Stimulated activated CD8-positive, alpha-beta memory T cell treated with anti-CD3 and anti-CD28 coated beads, Interleukin-15, amount 100 ng/mL, for 48 hours (primary cell): ENCODE data around the gene STK24.
A peak's percentile ranks its signal among the peaks of the same experiment; 100 is the strongest.

ENCODE experiments used
- DNase-seq, 2 donors: peaks; one replicate each; pipeline ENCODE4 v3.0.0-alpha.2; 2020; ENCODE audit warnings: low read depth in 2 of 2

The STK24 gene

DNA sequence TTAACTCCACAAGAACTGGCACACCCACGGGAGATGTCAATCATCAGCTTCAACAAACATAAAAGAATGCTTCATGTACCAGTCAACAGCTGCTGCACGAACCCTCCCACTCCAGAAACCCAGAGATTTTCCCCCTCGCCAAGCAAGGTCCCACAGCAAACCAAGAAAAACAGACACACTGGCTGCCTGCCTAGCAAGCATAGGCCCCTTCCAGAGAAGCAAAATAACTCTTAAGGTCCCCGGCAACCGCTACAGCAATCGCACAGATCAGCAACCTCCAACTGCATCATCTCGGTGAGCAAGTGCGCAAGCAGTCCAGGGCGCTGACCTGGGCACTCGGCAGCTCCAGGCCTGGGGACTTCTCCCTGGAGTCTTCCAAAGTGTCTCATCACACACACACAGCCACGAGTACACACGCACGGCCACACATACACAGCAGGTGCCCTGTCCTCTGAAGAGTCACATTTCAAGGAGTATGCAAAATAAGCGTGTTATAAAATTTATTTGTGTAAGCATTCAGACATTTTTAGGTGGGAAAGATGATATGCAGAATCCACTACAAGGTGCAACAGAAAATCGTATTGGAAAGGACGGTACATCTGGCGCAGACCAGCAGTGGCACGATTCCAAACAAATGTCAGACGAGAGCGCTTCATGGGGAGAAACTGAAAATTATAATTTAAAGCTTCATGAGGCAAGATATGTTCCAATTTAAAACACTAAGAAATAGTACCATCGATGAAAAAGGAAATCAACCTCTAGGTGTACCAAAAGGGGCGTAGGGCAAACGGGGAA, 125.0 kb downstream of the STK24 start:
- DNase-seq: no peak

GRCh38 chr13:98450539-98451111, 126.3 kb downstream of the STK24 start:
- no peak for DNase-seq

GRCh38 chr13:98450026-98450425, 126.9 kb downstream of the STK24 start:
- DNase-seq: no peak

- no peak for DNase-seq
These were observed 127.6 kb downstream of the STK24 start for GRCh38 chr13:98449273-98449672.

GRCh38 chr13:98448642-98448928, 128.3 kb downstream of the STK24 start:
- DNase-seq: no peak

DNA sequence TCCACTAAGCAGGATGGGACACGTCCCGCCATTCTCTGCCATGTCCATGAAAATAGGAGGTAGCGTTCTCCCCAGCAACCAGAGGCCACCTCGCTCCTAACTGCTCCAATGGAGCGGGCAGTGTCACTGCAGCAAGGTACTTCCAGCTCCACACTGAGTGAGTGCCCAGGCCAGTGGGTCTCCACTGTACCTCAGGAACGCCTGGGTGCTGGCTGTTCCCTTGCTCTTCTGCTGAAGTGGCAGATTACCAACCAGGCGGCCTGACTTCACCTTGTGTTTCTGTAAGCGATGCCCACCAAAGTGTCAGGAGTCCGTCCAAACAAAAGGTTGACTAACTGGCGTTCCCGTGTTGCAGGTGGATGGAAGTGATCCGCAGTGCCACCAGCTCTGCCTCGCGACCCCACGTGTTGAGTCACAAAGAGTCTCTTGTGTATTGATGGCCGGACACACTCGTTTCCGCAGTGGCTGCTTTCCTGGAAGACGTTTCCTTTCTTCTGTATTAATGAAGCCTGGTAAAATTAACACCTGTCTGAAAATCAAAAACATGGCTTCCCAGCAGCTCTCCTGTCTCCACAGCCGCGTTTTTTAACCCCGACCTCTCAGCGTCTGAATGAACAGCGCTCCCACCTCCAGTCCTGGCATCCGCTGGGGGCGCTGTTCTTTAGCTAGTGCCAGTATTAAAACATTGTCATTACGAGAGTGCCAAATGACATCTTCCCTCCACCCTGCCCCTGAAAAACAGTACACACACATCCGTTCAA, 128.8 kb downstream of the STK24 start:
- no peak for DNase-seq

DNA sequence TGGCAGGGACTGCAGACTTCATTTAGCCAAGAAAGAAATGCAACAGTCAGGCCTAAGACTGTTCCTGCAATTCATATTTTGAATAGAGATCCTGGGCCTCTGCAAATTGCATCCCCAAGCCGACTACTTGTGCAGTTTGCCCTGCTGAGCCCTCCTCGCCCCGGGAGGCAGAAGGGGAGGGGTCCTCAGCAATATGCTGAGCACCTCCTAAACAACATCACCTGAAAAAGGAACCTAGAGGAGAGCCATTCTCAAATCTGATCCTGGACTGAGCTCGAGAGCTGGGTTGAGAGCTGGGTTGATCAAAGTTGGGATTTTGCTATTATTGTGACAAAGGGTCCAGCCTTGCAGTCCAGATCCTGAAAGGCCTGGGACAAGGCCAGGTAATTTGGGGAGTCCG, 129.8 kb downstream of the STK24 start:
- no peak for DNase-seq

GRCh38 chr13:98446234-98446621, 130.7 kb downstream of the STK24 start:
- DNase-seq: no peak

- DNase-seq: peak; percentile 50 to 66
These were observed 131.3 kb downstream of the STK24 start for GRCh38 chr13:98445340-98446233.

- no peak for DNase-seq
These were observed 132.5 kb downstream of the STK24 start for GRCh38 chr13:98444381-98444780.

DNA sequence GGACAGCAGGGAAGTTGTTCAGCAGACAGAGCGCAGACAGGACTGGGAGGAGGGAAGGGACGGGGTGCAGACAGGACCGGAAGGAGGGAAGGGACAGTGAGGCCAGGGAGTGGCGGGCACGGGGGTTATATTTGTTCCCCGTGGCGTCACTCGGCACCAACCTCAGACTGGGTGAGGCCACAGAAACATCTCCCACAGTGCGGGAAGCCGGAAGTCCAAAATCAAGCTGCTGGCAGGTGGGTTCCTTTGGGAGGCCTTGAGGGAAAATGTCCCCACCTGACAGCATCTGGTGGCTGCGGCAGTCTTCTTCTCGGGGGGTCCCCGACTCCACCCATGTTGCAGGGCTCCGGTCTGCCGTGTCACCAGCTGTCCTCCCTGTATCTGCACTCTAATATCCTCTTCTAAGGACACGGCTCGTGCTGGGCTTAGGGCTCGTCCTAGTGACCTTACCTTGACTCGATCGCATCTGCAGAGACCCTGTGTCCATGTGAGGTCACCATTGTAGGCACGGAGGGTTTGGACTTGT, 133.0 kb downstream of the STK24 start:
- no peak for DNase-seq

DNA sequence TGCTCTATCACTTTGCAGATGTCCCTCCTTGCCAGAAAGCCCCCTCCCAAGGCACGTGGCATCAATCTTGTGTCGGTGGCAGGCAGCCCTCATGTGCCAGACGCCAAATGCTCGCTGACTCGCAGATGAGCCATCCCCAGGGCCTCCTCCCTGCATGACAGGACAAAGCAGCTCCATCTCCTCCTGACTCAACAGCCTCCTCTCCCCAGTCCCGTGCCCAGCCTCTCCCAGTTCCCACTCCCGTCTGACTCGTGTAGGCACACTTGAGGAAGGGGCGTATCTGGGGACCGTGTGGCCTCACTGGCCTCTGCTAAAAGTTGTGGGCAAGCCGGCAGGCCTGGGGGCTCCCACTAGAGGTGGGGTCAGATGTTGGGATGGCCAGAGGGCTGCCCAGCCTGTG, 133.6 kb downstream of the STK24 start:
- no peak for DNase-seq

DNA sequence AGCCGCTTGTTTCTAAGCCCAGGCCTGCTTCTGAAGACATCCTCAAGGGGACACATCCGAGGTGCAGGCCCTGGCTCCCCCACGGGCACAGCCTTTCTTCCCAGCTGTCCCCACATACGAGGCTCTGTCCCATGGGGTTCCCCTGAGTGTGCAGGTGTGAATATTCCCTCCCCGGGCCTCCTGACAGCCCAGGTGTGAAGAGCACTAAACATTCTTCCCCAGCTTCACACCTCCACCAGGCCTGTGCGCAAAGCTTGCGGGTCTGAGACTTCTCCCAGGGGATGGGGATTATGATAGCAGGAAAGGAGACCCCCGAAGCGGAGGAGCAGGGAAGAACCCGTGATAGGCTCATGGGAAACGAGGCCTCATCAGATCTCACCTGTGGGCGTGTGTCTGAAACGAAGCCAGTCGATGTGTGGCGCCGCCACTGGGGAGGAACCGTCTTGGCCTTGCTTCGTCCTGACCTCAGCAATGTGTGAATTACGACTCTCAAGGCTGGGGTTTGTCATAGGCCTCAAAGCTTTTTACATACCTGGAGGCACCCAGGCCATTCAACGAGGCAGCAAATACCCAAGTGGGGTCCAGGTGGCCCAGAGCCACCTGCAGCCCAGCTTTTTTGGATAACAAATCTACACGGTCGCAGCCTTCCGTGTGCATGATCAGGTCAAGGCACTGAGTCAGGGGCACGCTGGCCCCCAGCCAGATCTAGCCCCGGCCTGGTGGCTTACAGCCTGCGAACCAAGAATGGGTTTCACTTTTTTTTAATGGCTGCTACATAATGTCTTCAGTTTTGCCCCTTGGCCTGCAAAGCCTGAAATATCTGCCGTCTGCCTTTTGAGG, 134.3 kb downstream of the STK24 start:
- no peak for DNase-seq

GRCh38 chr13:98441056-98441676, 135.7 kb downstream of the STK24 start:
- no peak for DNase-seq

DNA sequence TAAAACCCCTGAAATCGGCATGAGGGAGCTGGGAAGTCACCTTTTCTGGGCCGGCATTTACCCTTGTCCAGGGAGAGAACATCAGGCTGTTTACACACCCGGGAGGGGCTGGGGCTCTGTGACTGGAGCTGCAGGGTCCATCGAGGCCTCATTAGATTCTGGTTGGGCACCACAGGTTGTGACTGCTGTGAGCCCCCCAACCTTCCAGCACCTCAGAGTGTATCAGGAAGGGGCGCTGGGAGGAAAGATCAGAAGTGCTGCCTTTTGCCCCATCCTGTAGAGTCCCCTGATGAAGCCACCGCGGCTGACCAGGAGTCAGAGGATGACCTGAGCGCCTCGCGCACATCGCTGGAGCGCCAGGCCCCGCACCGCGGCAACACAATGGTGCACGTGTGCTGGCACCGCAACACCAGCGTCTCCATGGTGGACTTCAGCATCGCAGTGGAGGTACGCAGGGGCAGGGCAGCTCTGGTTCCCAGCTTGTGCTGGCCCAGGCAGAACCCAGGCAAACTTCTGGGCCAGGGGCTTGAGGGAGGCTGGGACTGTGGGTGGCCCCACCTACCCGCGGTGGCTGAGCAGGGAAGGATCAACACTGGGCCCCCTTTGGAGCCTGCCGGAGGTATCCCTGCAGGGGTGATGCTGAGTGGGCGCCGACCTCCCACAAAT, 136.4 kb downstream of the STK24 start:
- DNase-seq: no peak

DNA sequence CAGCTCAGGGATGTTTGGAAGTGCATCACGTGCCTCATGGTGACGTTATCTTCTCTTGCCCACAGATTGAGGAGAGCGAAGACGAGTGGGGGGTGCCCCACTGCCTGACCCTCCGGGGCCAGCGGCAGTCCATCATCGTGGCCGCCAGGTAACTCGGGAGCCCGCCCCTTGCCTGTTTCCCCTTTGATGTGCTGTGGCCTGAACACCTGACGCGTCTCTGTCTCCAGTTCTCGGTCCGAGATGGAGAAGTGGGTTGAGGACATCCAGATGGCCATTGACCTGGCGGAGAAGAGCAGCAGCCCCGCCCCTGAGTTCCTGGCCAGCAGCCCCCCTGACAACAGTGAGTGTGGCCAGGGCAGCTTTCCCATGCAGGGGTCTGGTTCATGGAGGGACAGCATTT, 137.0 kb downstream of the STK24 start:
- no peak for DNase-seq

- no peak for DNase-seq
These were observed 137.6 kb downstream of the STK24 start for GRCh38 chr13:98439126-98439828.

- DNase-seq: no peak
These were observed 138.4 kb downstream of the STK24 start for GRCh38 chr13:98438246-98439125.
